Neural progenitor cell (in vitro differentiated cells): ENCODE measurements around the gene ITGA5.

Experiments used
- CTCF ChIP-seq: fragments of 200-600 bp; sonication (generic); IDR thresholded peaks from 2 replicates; pipeline ENCODE4 v1.5.1; 2017; ENCODE audit warnings: antibody characterized with exemption, mild to moderate bottlenecking
- EZH2phosphoT487 ChIP-seq: fragments of 200-600 bp; sonication (generic); IDR thresholded peaks from 2 replicates; pipeline ENCODE4 v1.6.1; 2017; ENCODE audit warnings: antibody characterized with exemption

GRCh38 chr12:54390176-54390667 is 28.8 kb downstream of the ITGA5 start:
- TF ChIP-seq CTCF = no peak
- no peak for TF ChIP-seq EZH2phosphoT487
